ENCODE data around the gene ZCWPW1. TPM values are rescaled to one million over a fixed set of nuclear protein-coding genes. Genes with fewer than 3 reads are reported as not detected.
"Not testable (repeated sequence)": the region's sequence is repeated elsewhere in the genome, so short reads cannot be mapped to it uniquely, and the experiment has no call there.

The ZCWPW1 gene
- total and polyA plus RNA-seq, 2 donors (not counting 1 experiment from before 2014, with no cell fraction given), result 1.1 to 2.8 TPM

- no peak overlapping the region for H3K9ac ChIP-seq (ENCODE audit: insufficient read depth, low read length)
- H3K4me2 ChIP-seq (ENCODE audit: extremely low read depth, insufficient read depth, low read length), result no peak overlapping the region
- TF ChIP-seq CTCF (conservative IDR thresholded peaks at IDR 0.05 in 1 of 2, IDR thresholded peaks at IDR 0.05 in 1 of 2; ENCODE audit: low read depth in 1 of 2, low read length in 2 of 2) (no peak), EZH2 (IDR thresholded peaks at IDR 0.05; ENCODE audit: low read length, missing control alignments) (no peak)
- H4K20me1 ChIP-seq (ENCODE audit: control insufficient read depth, extremely low read depth, insufficient read depth, low read length), result no peaks in the 10 kb centered on the region
- no peak overlapping the region for H3K27ac ChIP-seq (ENCODE audit: insufficient read depth, low read length)
- no peak overlapping the region for H3K4me3 ChIP-seq (replicated peaks in 1 of 4; ENCODE audit: control extremely low read depth in 1 of 4, insufficient read depth in 1 of 4, low read depth in 3 of 4, low read length in 4 of 4)
- DNase-seq (ENCODE audit: low read depth in 2 of 2), result no peak
- H3K4me1 ChIP-seq (ENCODE audit: control insufficient read depth, extremely low read depth, insufficient read depth, low read length), result peaks cover 3% of the 10 kb centered on the region
- no peaks in the 10 kb centered on the region for H3K79me2 ChIP-seq (ENCODE audit: control insufficient read depth, insufficient read depth, low read length)
- no peaks in the 10 kb centered on the region for H3K9me3 ChIP-seq (ENCODE audit: control insufficient read depth, insufficient read depth, low read depth, low read length)
- H3K36me3 ChIP-seq (ENCODE audit: control insufficient read depth, insufficient read depth, low read length), result peaks cover 2% of the 10 kb centered on the region
- H3K27me3 ChIP-seq (ENCODE audit: control insufficient read depth, insufficient read depth, low read length), result no peaks in the 10 kb centered on the region
- no peak overlapping the region for H2AFZ ChIP-seq (ENCODE audit: low read length)
Observed at GRCh38 chr7:100452513-100452912, 24.0 kb upstream of the ZCWPW1 start.

GRCh38 chr7:100449190-100449795 lies 20.8 kb upstream of the ZCWPW1 start:
- Histone ChIP-seq H3K79me2 (ENCODE audit: control insufficient read depth, insufficient read depth, low read length) (no peaks in the 10 kb centered on the region), H3K4me3 (replicated peaks in 1 of 4; ENCODE audit: control extremely low read depth in 1 of 4, insufficient read depth in 1 of 4, low read depth in 3 of 4, low read length in 4 of 4) (no peak overlapping the region), H3K9me3 (ENCODE audit: control insufficient read depth, insufficient read depth, low read depth, low read length) (no peaks in the 10 kb centered on the region), H3K27ac (ENCODE audit: insufficient read depth, low read length) (no peak overlapping the region), H3K27me3 (ENCODE audit: control insufficient read depth, insufficient read depth, low read length) (no peaks in the 10 kb centered on the region), H2AFZ (ENCODE audit: low read length) (no peak overlapping the region), H3K4me2 (ENCODE audit: extremely low read depth, insufficient read depth, low read length) (no peak overlapping the region), H3K36me3 (ENCODE audit: control insufficient read depth, insufficient read depth, low read length) (no peaks in the 10 kb centered on the region), H3K4me1 (ENCODE audit: control insufficient read depth, extremely low read depth, insufficient read depth, low read length) (peaks cover 16% of the 10 kb centered on the region), H3K9ac (ENCODE audit: insufficient read depth, low read length) (no peak overlapping the region), H4K20me1 (ENCODE audit: control insufficient read depth, extremely low read depth, insufficient read depth, low read length) (no peaks in the 10 kb centered on the region)
- no peak for DNase-seq (ENCODE audit: low read depth in 2 of 2)
- TF ChIP-seq EZH2 (IDR thresholded peaks at IDR 0.05; ENCODE audit: low read length, missing control alignments) (no peak), CTCF (conservative IDR thresholded peaks at IDR 0.05 in 1 of 2, IDR thresholded peaks at IDR 0.05 in 1 of 2; ENCODE audit: low read depth in 1 of 2, low read length in 2 of 2) (no peak)

GRCh38 chr7:100447363-100447762 lies 18.9 kb upstream of the ZCWPW1 start:
- H3K4me1 ChIP-seq (ENCODE audit: control insufficient read depth, extremely low read depth, insufficient read depth, low read length), result peaks cover 19% of the 10 kb centered on the region
- not testable (repeated sequence) for H3K9me3 ChIP-seq (ENCODE audit: control insufficient read depth, insufficient read depth, low read depth, low read length); H3K27ac ChIP-seq (ENCODE audit: insufficient read depth, low read length); H3K36me3 ChIP-seq (ENCODE audit: control insufficient read depth, insufficient read depth, low read length); H3K27me3 ChIP-seq (ENCODE audit: control insufficient read depth, insufficient read depth, low read length); H4K20me1 ChIP-seq (ENCODE audit: control insufficient read depth, extremely low read depth, insufficient read depth, low read length); H3K4me2 ChIP-seq (ENCODE audit: extremely low read depth, insufficient read depth, low read length); H3K79me2 ChIP-seq (ENCODE audit: control insufficient read depth, insufficient read depth, low read length); DNase-seq (ENCODE audit: low read depth in 2 of 2); H3K9ac ChIP-seq (ENCODE audit: insufficient read depth, low read length); H3K4me3 ChIP-seq (replicated peaks in 1 of 4; ENCODE audit: control extremely low read depth in 1 of 4, insufficient read depth in 1 of 4, low read depth in 3 of 4, low read length in 4 of 4); H2AFZ ChIP-seq (ENCODE audit: low read length)
